ENCODE measurements around the gene ACKR3. TPM values are rescaled to one million over a fixed set of nuclear protein-coding genes. Genes with fewer than 3 reads are reported as not detected.

The ACKR3 gene
- total RNA-seq, 1 donor from 2014 or later, result 70.6 TPM

DNA sequence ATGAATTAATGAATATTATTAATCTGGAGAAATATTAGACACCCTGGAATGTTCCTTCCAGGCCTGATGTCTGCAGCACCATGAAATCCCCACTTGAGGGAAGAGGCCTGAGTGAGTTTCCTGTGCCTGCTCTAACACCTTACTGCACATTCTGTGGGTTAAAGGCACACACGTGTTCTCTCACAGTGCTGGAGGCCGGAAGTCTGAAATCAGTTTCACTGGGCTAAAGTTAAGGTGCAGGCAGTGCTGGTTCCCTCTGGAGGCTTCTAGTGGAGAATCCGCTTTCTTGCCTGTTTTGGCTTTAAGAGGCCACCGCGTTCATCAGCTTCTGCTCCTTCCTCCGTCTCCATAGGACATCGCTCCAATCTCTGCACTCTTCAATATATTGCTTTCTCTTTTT is 48.7 kb downstream of the ACKR3 start:
- Mint-ChIP-seq H3K27ac (no peak overlapping the region), H3K4me3 (no peak overlapping the region), H3K27me3 (ENCODE audit: low read depth) (no peaks in the 10 kb centered on the region), H3K9me3 (no peaks in the 10 kb centered on the region), H3K4me1 (peaks cover 14% of the 10 kb centered on the region), H3K36me3 (no peaks in the 10 kb centered on the region)
- TF ChIP-seq, protein P1, sequence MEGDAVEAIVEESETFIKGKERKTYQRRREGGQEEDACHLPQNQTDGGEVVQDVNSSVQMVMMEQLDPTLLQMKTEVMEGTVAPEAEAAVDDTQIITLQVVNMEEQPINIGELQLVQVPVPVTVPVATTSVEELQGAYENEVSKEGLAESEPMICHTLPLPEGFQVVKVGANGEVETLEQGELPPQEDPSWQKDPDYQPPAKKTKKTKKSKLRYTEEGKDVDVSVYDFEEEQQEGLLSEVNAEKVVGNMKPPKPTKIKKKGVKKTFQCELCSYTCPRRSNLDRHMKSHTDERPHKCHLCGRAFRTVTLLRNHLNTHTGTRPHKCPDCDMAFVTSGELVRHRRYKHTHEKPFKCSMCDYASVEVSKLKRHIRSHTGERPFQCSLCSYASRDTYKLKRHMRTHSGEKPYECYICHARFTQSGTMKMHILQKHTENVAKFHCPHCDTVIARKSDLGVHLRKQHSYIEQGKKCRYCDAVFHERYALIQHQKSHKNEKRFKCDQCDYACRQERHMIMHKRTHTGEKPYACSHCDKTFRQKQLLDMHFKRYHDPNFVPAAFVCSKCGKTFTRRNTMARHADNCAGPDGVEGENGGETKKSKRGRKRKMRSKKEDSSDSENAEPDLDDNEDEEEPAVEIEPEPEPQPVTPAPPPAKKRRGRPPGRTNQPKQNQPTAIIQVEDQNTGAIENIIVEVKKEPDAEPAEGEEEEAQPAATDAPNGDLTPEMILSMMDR (IDR thresholded peaks at IDR 0.05; ENCODE audit: unreplicated experiment), result no peak
- no peak for DNase-seq (ENCODE audit: low spot score in 2 of 2, unreplicated experiment in 2 of 2)

DNA sequence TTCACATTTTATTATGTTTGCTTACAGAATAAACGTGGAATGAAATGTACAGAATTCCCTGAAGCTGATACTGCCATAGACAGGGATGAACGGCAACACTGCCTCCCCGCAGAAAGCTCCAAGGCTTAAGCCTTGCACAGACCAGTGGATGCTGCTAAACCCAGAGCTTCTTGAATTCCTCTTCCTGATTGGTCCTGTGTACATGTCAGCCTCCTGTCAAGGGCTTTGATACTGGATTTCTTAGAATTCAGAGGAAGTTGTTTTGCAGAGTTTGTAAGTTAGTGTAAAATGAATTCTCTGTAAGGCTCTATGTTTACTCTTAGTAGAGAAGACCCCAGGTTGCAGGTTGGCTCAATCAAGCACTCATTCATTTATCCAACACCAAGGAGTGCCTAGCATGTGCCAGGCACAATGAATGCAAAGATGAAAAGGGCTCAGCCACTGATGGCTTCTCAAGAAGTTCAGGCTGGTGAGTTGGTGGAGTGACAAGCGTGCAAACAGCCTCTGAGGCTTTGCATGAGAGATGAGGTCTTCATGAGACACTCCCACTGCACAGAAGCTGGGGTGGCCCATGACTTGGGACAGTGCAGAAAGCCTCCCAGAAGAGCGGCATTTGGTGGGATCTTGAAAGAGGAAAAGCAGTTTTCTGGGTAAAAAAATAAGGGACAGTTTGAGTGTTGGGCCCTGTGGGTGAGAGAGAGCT is 50.4 kb downstream of the ACKR3 start:
- Mint-ChIP-seq H3K27me3 (ENCODE audit: low read depth) (no peaks in the 10 kb centered on the region), H3K4me3 (no peak overlapping the region), H3K27ac (no peak overlapping the region), H3K9me3 (no peaks in the 10 kb centered on the region), H3K36me3 (no peaks in the 10 kb centered on the region), H3K4me1 (peaks cover 9% of the 10 kb centered on the region)
- TF ChIP-seq, protein P1 (IDR thresholded peaks at IDR 0.05; ENCODE audit: unreplicated experiment), result no peak
- DNase-seq (ENCODE audit: low spot score in 2 of 2, unreplicated experiment in 2 of 2), result no peak

DNA sequence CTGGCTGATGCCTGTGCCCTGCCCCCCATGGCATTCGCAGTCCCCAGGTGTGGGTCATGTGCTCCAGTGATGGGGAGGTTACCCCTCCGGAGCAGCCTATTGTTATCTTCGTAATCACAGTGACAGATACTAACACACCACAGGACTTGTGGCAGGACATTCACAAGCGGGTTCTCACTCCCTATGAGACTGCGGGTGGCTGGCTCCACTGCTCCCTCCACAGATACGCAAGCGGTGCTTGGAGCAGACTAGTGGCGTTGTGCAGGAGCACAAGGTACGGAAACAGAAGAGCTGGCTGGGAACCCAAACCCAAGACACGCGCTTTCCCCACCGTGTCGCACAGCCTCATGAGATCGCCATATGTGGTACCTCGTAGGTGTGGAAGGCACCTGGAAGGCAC is 52.2 kb downstream of the ACKR3 start:
- Mint-ChIP-seq H3K4me3 (no peak overlapping the region), H3K27me3 (ENCODE audit: low read depth) (no peaks in the 10 kb centered on the region), H3K27ac (no peak overlapping the region), H3K36me3 (no peaks in the 10 kb centered on the region), H3K4me1 (peaks cover 16% of the 10 kb centered on the region), H3K9me3 (no peaks in the 10 kb centered on the region)
- TF ChIP-seq, protein P1 (IDR thresholded peaks at IDR 0.05; ENCODE audit: unreplicated experiment), result no peak
- DNase-seq (ENCODE audit: low spot score in 2 of 2, unreplicated experiment in 2 of 2), result no peak

DNA sequence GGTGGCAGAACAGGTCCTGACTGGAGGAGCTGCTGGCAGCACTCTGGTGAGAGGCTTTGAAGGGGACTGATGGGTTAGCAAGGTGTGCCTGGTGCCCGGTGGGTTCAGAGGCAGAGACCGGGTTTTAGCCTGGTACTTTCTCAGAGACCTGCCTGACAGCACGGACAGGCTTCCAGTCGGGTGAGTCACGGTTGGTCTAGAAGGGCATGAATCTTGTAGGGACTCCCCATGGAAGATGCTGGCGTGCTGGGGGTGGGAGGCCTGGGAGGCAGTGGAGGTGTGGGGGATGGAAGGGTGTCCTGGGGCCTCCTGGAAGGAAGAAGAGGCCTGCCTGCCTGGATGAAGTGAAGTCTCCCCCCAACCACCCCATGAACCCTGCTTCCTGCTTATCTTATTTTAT is 52.6 kb downstream of the ACKR3 start:
- H3K27me3 Mint-ChIP-seq (ENCODE audit: low read depth), result no peaks in the 10 kb centered on the region
- H3K4me3 Mint-ChIP-seq, result no peak overlapping the region
- H3K27ac Mint-ChIP-seq, result no peak overlapping the region
- no peaks in the 10 kb centered on the region for H3K36me3 Mint-ChIP-seq
- H3K9me3 Mint-ChIP-seq, result no peaks in the 10 kb centered on the region
- TF ChIP-seq, protein P1 (IDR thresholded peaks at IDR 0.05; ENCODE audit: unreplicated experiment), result no peak
- no peak for DNase-seq (ENCODE audit: low spot score in 2 of 2, unreplicated experiment in 2 of 2)
- H3K4me1 Mint-ChIP-seq, result peaks cover 15% of the 10 kb centered on the region

DNA sequence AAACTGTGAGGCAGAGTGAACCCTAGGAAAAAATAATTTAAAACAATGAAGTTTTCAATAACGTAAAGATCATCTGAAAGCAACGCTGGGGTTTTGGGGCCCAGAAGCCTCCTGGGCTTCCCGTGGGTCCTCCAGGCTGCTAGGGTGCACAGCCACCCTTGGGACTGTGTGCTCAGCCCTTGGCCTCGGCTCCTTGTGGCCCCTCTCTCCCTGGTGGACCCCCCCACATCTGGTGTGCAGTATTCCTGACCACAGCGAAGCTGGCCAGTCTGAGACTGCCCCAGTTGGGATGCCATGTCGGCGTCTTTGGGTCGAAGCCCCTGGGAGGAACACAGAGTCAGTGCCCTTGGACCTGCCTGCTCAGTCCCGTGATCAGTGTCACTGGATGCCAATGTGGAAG is 53.0 kb downstream of the ACKR3 start:
- Mint-ChIP-seq H3K4me1 (peaks cover 10% of the 10 kb centered on the region), H3K27me3 (ENCODE audit: low read depth) (no peaks in the 10 kb centered on the region), H3K27ac (no peak overlapping the region), H3K4me3 (no peak overlapping the region), H3K36me3 (no peaks in the 10 kb centered on the region), H3K9me3 (no peaks in the 10 kb centered on the region)
- DNase-seq (ENCODE audit: low spot score in 2 of 2, unreplicated experiment in 2 of 2), result no peak
- TF ChIP-seq, protein P1 (IDR thresholded peaks at IDR 0.05; ENCODE audit: unreplicated experiment), result no peak

Measured in mesothelial cell of epicardium (in vitro differentiated cells).